Transverse colon (tissue), 3 donors: Measurements from ENCODE around the gene LRRC30.

Experiments
- CTCF ChIP-seq, 5 experiments: fragments of 200-600 bp in 3 of 5; fragments of 450-650 bp in 2 of 5; sonication (generic) in 3 of 5; IDR thresholded peaks; 1 replicate in 2 of 5; 2 replicates in 3 of 5; pipeline ENCODE4 v1.5.1; 2016 to 2017; ENCODE audit warnings: antibody characterized with exemption in 5 of 5, inconsistent platforms in 3 of 5, mild to moderate bottlenecking in 2 of 5, moderate library complexity in 1 of 5
- EP300 ChIP-seq: sonication (generic); formaldehyde crosslinking; IDR thresholded peaks from one replicate; pipeline ENCODE4 v1.6.1; 2017; ENCODE audit warnings: antibody characterized with exemption, low read depth
- POLR2A ChIP-seq: fragments of 450-650 bp; IDR thresholded peaks from one replicate; pipeline ENCODE4 v1.6.1; 2016; ENCODE audit warnings: antibody characterized with exemption, mild to moderate bottlenecking, moderate library complexity

DNA sequence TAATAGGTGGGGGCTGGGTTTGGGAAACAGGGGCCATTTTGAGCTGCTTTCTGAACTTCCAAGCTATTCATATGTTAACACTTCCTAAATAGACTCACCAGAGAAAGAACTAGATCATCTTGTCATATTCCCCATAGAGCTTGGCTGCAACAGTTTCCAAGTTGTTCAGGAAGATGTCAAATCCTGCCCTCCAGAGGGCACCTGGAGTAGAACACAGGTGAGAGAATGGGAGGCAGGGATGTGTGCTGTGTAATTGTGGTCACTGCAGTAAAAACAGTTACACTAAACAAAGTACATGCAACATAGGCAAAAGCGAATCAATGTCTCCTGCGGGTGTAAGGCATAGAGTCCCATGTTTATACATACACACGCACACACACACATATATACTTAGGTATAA, 34.5 kb upstream of the LRRC30 start:
- TF ChIP-seq CTCF (IDR thresholded peaks at IDR 0.05) (no peak), EP300 (no peak), POLR2A (no peak)
